GM12875 (cell line): ENCODE results near the gene RRAGD.

ENCODE experiments used
- H3K4me3 ChIP-seq: one replicate; pipeline ENCODE4 v1.5.1; 2011; ENCODE audit warnings: low read depth, low read length, control low read depth
- CTCF ChIP-seq: IDR thresholded peaks from 2 replicates; pipeline ENCODE4 v1.5.1; 2011; ENCODE audit warnings: low read depth, mild to moderate bottlenecking, control low read depth, inconsistent platforms, low read length, moderate library complexity, borderline replicate concordance; ENCODE audit not compliant: insufficient read depth

Gene RRAGD

DNA sequence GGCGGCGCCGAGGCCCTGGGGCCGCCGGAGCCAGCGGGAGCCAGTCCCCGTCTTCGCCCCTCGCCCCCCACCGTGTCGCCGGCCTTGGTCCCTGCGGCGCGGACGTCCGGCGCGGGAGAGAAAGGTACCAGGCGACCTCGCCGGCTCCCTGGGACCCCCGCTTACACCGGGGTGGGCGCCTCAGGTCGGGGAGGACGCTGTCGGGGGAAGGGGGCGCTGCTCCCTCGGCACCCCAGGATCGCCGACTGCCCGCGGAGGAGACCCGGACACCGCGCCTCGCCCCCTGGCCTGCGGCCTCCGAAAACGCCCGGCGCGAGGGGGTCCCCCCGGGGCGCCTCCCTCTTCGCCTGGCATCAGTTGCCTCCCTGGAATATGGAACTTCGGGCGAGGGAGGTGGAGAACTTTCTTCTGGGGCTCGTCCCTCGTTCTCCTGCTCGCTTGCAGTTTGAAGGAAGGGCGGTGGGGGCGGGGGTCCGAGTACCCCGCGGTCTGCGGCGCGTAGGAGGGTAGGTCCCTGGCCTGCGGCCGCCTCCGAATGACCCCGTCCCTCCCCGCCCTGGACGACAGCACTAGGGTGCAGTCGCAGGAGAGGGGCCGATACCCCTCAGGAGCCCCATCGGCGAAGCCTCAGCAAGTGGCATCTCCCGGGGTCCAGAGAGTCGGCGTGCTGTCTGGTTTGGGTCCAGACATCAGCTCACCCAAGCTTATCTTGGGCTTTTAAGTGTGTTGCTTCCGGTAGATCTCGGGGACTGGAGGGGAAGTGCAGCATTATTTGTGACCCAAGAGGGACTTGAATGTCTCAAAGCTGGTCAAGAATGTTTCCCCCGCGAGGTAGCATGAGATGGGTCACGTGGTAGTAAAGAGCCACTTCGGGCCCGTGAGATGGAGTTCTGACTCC, 21.4 kb upstream of the RRAGD start:
- peak overlapping the region; percentile 50 for H3K4me3 ChIP-seq

DNA sequence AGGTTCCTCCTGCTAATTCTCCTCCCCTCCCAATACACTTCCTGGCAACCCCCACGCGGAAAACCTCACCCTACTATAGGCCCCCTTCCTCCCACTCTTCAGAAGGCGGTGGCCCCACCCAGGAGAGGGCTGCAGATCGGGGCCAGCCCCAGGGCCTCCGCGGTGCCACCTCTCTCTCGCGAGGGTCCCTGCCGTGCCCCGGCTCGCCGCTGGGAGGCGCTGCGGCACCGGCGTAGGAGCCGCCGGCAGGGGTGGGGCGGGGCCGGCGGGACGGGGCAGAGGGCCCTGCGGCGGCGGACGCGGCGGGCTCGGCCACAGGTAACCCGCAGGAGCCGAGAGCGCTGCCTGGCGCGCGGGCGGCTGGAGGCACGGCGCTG, 20.8 kb upstream of the RRAGD start, which contains the start of gene ANKRD6:
Gene ANKRD6, plus strand, starts transcription at position 278 of the 377 bp plus-strand sequence. CDS start 133,825 bp downstream, outside the sequence.
- peak within 1 kb of the TSS; percentile 50 for H3K4me3 ChIP-seq
- TF ChIP-seq CTCF = peak; percentile 90

More for the DNA sequence above, 21.4 kb upstream of the RRAGD start:
- TF ChIP-seq CTCF = no peak

DNA sequence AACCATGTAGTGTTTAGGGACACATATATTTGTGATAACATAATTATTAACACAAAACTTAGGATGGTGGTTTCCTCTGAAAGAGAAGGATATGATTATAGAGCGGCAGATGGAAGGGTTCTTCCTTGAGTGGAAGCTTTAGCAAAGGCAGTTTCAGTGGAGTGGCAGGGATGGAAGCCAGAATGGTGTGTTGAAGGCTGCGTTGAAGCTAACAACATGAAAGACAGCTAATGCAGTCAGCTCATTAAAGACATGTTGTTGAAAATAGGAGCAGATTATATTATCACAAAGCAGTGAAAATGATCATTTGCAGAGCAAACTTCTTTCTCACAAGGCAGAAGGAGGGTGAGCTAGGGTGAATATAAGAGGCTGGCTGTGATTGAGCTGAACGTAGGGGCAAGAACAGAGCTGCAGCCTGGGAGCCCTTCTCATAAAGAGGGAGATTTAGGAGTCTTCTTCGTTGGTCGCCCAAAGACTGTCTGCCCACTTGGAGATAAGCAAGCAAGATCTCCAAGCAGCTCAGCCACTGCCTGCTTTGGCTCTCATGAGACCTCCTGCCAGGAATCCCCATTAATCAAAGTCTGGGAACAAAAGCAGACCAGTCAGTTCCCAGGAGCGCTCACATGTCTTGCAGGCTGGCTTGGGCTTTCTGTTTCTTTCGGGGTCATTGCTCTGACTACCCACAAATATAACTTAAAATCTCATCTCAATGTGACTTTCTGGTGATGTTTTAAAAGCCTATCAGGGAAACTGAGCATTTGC, 18.3 kb upstream of the RRAGD start:
- no peak overlapping the region for H3K4me3 ChIP-seq
- no peak for TF ChIP-seq CTCF

- H3K4me3 ChIP-seq = no peak overlapping the region
- TF ChIP-seq CTCF = no peak
Observed at GRCh38 chr6:89416796-89417195, 4.7 kb upstream of the RRAGD start.

DNA sequence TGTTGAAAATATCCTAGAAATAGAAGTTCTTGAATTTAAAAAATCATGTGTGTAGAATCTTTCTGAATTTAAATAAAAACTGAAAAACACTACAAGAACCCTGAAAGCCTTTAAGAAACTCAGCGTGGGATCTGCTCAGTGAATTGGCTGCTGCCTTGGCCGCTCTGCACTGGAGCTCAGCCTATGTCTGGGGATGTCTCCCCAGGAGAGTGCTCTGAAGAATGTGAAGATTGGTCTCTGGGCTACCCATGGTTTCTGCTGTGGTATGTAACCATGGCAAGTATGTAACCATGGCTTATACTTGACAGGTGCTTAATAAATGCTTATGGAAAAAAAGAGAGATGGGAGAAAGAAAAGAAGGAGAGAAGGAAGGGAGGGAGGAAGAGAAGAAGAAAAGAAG, 3.1 kb upstream of the RRAGD start:
- no peak overlapping the region for H3K4me3 ChIP-seq
- no peak for TF ChIP-seq CTCF

- H3K4me3 ChIP-seq = no peak overlapping the region
- TF ChIP-seq CTCF = no peak
Observed at GRCh38 chr6:89414215-89414614, 2.1 kb upstream of the RRAGD start.
